Tibial nerve (tissue), 4 donors: ENCODE results near the gene ANGEL2.

Experiments used
- EP300 ChIP-seq, 2 donors: sonication (generic); formaldehyde crosslinking; IDR thresholded peaks; one replicate each; pipeline ENCODE4 v1.6.1; 2017; ENCODE audit warnings: antibody characterized with exemption in 2 of 2, mild to moderate bottlenecking in 1 of 2
- POLR2A ChIP-seq, 2 donors: fragments of 450-650 bp; IDR thresholded peaks; one replicate each; pipeline ENCODE4 v1.6.1; 2017; ENCODE audit warnings: antibody characterized with exemption in 2 of 2, mild to moderate bottlenecking in 2 of 2, moderate library complexity in 2 of 2
- TF ChIP-seq, protein P1 (sequence below), 5 experiments: fragments of 200-600 bp in 3 of 5; fragments of 450-650 bp in 2 of 5; sonication (generic) in 3 of 5; IDR thresholded peaks; one replicate each; pipeline ENCODE4 v1.5.1; 2016 to 2019; ENCODE audit warnings: antibody characterized with exemption in 5 of 5, mild to moderate bottlenecking in 3 of 5, moderate library complexity in 2 of 5

DNA sequence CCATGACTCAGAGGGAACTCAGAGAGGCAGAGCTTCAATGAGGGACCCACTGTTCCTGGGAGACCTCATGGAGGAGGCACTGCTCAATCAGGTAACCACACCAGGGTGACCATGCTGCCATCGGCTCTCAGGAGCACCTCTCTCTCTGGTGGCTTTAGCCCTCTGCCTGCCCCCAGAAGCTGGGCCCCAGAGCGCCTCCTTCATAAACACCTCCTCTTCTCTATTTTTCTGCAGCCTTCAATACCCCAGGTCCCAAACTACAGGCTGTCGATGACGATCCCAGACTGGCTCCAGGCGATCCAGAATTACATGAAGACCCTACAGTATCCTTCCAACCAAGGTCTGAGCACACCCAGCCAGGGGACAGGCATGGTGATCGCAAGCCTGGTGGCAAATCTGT, 54.7 kb downstream of the ANGEL2 start:
- TF ChIP-seq, protein P1, sequence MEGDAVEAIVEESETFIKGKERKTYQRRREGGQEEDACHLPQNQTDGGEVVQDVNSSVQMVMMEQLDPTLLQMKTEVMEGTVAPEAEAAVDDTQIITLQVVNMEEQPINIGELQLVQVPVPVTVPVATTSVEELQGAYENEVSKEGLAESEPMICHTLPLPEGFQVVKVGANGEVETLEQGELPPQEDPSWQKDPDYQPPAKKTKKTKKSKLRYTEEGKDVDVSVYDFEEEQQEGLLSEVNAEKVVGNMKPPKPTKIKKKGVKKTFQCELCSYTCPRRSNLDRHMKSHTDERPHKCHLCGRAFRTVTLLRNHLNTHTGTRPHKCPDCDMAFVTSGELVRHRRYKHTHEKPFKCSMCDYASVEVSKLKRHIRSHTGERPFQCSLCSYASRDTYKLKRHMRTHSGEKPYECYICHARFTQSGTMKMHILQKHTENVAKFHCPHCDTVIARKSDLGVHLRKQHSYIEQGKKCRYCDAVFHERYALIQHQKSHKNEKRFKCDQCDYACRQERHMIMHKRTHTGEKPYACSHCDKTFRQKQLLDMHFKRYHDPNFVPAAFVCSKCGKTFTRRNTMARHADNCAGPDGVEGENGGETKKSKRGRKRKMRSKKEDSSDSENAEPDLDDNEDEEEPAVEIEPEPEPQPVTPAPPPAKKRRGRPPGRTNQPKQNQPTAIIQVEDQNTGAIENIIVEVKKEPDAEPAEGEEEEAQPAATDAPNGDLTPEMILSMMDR (IDR thresholded peaks at IDR 0.05), result no peak
- TF ChIP-seq POLR2A (IDR thresholded peaks at IDR 0.05), result no peak
- TF ChIP-seq EP300 (IDR thresholded peaks at IDR 0.05), result no peak
